ENCODE results near the gene NMB.
"Not testable (repeated sequence)": the region's sequence is repeated elsewhere in the genome, so short reads cannot be mapped to it uniquely, and the experiment has no call there.

Gene NMB

DNA sequence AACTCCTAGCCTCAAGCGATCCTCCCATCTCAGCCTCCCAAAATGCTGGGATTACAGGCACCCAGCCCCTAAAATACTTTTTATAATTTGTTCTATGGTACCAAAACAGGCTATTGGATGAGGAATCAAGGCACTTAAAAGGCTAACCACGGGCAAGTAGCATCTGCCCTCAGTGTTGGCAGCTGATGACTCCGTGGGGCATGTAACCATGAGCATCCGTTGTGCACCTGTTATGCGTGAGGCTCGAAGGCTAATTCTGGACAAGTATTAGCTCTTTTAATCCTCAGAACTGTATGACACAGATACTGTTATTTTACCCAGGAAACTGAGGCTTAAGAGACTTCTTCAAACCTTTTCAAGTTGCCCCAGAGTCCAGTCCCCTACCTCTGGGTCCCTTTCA lies 14.2 kb downstream of the NMB start:
- no peak overlapping the region for H3K27ac ChIP-seq
- TF ChIP-seq, protein P1, sequence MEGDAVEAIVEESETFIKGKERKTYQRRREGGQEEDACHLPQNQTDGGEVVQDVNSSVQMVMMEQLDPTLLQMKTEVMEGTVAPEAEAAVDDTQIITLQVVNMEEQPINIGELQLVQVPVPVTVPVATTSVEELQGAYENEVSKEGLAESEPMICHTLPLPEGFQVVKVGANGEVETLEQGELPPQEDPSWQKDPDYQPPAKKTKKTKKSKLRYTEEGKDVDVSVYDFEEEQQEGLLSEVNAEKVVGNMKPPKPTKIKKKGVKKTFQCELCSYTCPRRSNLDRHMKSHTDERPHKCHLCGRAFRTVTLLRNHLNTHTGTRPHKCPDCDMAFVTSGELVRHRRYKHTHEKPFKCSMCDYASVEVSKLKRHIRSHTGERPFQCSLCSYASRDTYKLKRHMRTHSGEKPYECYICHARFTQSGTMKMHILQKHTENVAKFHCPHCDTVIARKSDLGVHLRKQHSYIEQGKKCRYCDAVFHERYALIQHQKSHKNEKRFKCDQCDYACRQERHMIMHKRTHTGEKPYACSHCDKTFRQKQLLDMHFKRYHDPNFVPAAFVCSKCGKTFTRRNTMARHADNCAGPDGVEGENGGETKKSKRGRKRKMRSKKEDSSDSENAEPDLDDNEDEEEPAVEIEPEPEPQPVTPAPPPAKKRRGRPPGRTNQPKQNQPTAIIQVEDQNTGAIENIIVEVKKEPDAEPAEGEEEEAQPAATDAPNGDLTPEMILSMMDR (conservative IDR thresholded peaks at IDR 0.05) = no peak

DNA sequence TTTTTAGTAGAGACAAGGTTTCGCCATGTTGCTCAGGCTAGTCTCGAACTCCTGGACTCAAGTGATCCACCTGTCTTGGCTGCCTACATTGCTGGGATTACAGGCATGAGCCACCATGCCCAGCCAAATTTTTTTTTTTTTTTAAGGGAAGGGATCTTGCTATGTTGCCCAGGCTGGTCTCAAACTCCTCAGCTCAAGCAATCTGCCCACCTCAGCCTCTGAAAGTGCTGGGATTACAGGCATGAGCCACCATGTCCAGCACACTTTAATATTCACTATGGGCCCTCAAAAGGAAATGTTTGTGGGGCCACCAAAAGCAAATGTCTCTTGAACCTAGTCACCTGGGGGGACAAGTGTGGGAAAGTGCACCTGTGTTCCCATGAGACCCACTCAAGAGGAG lies 15.4 kb downstream of the NMB start:
- H3K27ac ChIP-seq = not testable (repeated sequence)

DNA sequence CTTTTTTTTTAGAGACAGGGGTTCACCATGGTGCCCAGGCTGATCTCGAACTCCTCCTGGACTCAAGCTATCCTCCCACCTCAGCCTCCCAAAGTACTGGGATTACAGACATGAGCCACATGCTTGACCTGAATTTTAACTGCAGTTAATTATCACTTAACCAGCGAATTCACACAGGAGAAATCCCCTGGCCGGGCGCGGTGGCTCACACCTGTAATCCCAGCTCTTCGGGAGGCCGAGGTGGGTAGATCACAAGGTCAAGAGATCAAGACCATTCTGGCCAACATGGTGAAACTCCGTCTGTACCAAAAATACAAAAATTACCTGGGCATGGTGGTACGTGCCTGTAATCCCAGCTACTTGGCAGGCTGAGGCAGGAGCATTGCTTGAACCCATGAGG lies 16.1 kb downstream of the NMB start:
- not testable (repeated sequence) for H3K27ac ChIP-seq

DNA sequence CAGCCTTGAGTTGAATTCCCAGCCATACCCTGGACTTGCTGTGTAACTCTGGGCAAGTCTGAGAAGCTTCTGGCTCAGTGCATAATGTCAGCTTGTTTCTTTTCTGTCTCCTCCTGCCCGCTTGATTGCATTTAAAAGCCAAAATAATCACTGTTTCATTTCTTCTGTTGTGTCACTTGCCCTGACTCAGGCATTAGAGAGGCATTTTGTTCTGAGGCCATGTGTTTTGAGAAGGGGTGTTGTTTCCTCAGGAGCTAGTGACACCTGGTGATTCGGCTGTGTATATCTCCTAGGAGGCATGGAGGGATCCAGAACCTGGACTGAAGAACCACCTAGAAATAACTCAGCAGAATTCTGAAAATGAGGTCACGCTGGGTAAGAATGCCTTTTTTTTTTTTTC lies 19.9 kb downstream of the NMB start:
- TF ChIP-seq, protein P1 (conservative IDR thresholded peaks at IDR 0.05) = peak; percentile 53
- no peak overlapping the region for H3K27ac ChIP-seq

DNA sequence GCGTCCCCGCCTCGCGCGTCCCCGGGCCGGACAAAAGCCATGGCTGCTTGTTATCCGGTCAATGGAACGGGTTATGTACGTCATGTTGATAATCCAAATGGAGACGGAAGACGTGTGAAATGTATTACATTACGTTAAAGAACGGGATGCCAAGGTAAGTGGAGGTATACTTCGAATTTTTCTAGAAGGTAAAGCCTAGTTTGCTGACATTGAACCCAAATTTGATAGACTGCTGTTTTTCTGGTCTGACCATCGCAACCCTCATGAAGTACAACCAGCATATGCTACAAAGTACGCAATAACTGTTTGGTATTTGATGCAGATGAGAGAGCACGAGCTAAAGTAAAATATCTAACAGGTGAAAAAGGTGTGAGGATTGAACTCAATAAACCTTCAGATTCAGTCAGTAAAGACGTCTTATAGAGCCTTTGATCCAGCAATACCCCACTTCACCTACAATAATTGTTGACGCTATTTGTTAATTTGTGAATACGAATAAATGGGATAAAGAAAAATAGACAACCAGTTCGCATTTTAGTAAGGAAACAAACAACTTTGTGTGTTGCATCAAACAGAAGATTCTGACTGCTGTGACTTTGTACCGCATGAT lies 23.7 kb downstream of the NMB start:
- TF ChIP-seq, protein P1 (conservative IDR thresholded peaks at IDR 0.05) = no peak
- peak overlapping the region; percentile 89 for H3K27ac ChIP-seq

DNA sequence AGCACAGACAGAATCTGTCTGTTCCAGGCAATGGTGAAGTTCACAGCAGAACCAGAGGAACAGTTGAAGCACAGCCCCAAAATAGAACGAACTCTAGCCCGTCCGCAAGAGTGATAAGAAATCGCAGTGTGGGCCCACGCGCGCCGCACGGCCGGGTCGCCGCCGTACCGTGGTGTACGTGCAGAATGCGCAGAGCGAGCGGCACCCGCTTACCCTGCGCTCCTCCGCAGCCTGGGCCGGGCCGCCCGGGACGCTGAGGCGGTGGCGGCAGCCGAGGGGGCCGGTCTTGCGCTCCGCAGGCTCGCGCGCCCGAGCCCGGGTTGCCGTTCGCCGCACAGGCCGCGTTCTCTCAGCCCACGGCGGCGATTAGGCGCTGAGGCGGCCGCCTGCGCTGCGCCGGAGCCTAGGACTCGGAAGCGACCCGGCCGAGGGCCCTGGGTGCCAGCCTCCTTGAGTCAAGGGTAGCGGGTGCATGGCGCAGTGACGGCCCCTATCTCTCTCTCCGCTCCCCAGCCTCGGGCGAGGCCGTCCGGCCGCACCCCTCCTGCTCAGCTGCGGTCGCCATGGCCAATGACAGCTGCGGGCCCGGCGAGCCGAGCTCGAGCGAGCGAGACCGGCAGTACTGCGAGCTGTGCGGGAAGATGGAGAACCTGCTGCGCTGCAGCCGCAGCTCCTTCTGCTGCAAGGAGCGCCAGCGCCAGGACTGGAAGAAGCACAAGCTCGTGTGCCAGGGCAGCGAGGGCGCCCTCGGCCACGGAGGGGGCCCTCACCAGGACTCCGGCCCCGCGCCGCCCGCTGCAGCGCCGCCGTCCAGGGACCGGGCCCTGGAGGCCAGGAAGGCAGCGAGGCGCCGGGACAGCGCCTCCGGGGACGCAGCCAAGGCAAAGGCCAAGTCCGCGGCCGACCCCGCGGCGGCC lies 24.4 kb downstream of the NMB start:
- peak overlapping the region; percentile 89 for H3K27ac ChIP-seq
- TF ChIP-seq, protein P1 (conservative IDR thresholded peaks at IDR 0.05) = peak; percentile 18; the same call in 1 of the 2 replicates

DNA sequence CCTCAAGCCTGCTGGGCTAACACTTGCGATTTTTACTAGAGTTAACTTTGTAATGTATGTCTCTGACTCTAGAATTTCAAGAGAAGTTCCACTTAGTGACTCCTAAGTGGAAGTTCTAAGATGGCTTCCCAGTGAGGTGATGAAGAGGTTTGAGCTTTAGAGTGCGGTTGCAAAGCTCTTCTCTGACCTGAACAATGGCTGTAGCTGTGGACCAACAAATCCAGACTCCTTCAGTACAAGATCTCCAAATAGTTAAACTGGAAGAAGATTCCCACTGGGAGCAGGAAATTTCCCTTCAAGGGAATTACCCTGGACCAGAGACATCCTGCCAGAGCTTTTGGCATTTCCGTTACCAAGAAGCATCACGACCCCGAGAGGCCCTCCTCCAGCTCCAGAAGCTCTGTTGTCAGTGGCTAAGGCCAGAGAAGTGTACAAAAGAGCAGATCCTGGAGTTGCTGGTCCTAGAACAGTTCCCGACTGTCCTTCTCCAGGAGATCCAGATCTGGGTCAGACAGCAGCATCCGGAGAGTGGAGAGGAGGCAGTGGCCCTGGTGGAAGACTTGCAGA lies 26.2 kb downstream of the NMB start:
- peak overlapping the region; percentile 67 for H3K27ac ChIP-seq
- TF ChIP-seq, protein P1 (conservative IDR thresholded peaks at IDR 0.05) = no peak

DNA sequence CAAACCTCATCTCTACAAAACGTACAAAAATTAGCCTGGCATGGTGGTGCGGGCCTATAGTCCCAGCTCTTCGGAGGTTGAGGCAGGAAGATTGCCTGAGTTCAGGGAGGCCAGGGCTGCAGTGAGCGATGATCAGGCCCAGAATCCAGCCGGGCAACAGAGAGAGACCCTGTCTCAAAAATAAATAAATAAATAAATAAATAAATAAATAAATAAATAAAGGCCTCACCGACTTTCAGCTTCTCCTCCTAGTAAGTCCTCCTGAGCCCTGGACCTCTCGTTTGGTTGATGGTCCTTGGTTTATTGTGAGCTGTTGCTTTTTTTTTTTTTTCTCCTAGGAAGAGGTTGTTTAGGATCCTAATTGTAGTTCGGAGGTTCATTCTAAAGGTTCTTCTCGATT lies 29.0 kb downstream of the NMB start:
- H3K27ac ChIP-seq = no peak overlapping the region
- TF ChIP-seq, protein P1 (conservative IDR thresholded peaks at IDR 0.05) = no peak

All from VCaP (cell line).